Measurements from ENCODE around the gene ZBED5.

DNA sequence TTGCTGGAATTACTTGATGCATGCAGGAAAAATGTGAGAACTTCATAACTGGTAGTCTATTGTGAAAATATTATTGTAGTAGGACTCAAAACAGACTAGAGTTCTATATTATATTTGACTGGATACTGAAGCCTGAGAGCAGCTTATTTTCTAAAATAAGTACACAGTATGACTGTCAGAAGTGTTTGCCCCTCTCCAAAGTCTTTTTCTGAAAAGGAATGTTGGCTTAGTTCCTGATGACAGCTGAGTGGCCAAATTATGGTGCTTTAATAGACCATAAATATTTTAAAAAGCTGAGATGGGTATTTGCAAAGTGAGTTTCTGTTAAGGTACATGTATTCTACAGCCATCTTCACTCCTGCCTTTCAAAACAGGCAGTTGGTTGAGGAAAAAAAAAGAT lies 13.1 kb downstream of the ZBED5 start:
- TF ChIP-seq CHD1 (IDR thresholded peaks at IDR 0.05; ENCODE audit: low read depth, low read length) (no peak), RFX5 (IDR thresholded peaks at IDR 0.05; ENCODE audit: low read depth, low read length) (no peak), POLR2A (IDR thresholded peaks at IDR 0.05; ENCODE audit: low read depth, low read length) (no peak), RAD21 (IDR thresholded peaks at IDR 0.05; ENCODE audit: low read length) (no peak), MXI1 (IDR thresholded peaks at IDR 0.05; ENCODE audit: borderline replicate concordance, low read depth, low read length) (no peak), SMC3 (IDR thresholded peaks at IDR 0.05; ENCODE audit: low read depth, low read length) (no peak), MAZ (IDR thresholded peaks at IDR 0.05; ENCODE audit: borderline replicate concordance, low read depth, low read length) (no peak), RCOR1 (IDR thresholded peaks at IDR 0.05; ENCODE audit: insufficient replicate concordance, low read length) (no peak), BHLHE40 (IDR thresholded peaks at IDR 0.05; ENCODE audit: low read depth, low read length) (no peak), NFE2L2 (IDR thresholded peaks at IDR 0.05; ENCODE audit: low read depth, low read length) (no peak)
- TF ChIP-seq, protein P1, sequence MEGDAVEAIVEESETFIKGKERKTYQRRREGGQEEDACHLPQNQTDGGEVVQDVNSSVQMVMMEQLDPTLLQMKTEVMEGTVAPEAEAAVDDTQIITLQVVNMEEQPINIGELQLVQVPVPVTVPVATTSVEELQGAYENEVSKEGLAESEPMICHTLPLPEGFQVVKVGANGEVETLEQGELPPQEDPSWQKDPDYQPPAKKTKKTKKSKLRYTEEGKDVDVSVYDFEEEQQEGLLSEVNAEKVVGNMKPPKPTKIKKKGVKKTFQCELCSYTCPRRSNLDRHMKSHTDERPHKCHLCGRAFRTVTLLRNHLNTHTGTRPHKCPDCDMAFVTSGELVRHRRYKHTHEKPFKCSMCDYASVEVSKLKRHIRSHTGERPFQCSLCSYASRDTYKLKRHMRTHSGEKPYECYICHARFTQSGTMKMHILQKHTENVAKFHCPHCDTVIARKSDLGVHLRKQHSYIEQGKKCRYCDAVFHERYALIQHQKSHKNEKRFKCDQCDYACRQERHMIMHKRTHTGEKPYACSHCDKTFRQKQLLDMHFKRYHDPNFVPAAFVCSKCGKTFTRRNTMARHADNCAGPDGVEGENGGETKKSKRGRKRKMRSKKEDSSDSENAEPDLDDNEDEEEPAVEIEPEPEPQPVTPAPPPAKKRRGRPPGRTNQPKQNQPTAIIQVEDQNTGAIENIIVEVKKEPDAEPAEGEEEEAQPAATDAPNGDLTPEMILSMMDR (conservative IDR thresholded peaks at IDR 0.05; ENCODE audit: low read depth, low read length) = no peak
- TF ChIP-seq, protein P2, sequence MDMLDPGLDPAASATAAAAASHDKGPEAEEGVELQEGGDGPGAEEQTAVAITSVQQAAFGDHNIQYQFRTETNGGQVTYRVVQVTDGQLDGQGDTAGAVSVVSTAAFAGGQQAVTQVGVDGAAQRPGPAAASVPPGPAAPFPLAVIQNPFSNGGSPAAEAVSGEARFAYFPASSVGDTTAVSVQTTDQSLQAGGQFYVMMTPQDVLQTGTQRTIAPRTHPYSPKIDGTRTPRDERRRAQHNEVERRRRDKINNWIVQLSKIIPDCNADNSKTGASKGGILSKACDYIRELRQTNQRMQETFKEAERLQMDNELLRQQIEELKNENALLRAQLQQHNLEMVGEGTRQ (IDR thresholded peaks at IDR 0.05; ENCODE audit: low read depth, low read length) = no peak
- TF ChIP-seq, protein P3, sequence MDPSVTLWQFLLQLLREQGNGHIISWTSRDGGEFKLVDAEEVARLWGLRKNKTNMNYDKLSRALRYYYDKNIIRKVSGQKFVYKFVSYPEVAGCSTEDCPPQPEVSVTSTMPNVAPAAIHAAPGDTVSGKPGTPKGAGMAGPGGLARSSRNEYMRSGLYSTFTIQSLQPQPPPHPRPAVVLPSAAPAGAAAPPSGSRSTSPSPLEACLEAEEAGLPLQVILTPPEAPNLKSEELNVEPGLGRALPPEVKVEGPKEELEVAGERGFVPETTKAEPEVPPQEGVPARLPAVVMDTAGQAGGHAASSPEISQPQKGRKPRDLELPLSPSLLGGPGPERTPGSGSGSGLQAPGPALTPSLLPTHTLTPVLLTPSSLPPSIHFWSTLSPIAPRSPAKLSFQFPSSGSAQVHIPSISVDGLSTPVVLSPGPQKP (IDR thresholded peaks at IDR 0.05; ENCODE audit: borderline replicate concordance, low read depth, low read length) = no peak
